ENCODE data around the gene TMEM92. TPM values are rescaled to one million over a fixed set of nuclear protein-coding genes. Genes with fewer than 3 reads are reported as not detected.
"Not testable (repeated sequence)": the region's sequence is repeated elsewhere in the genome, so short reads cannot be mapped to it uniquely, and the experiment has no call there.

Gene TMEM92
- total RNA-seq, 1 donor from 2014 or later = not detected

DNA sequence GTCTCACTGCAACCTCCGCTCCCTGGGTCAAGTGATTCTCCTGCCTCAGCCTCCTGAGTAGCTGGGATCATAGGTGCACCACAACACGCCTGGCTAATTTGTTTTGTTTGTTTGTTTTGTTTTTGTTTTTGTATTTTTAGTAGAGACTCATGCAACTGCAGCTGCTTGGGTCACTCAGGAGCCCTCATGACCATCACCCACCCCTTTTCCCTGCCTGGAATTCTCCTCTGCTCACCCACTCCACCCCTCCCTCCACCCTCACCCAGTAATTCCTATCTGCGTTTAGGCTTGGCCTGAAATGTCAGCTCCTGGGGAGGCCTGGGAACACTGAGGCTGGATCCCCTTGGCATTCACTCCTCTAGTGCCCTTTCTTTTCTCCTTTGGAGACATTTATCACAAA lies 25.5 kb downstream of the TMEM92 start:
- DNase-seq (ENCODE audit: low spot score) = no peak

DNA sequence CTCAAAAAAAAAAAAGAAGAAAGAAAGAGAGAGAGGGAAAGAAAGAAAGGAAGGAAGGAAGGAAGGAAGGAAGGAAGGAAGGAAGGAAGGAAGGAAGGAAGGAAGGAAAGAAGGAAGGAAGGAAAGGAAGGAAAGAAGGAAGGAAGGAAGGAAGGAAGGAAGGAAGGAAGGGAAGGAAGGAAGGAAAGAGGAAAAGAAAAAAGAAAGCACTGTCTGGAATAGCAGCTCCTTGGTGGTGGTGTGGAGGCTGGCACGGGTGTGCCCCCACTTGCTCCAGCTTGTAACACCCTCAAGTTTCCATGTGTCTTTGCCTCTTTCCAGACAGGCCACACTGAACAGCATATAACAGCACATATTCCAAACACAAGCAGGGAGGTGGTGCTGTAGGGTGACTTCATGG lies 26.6 kb downstream of the TMEM92 start:
- DNase-seq (ENCODE audit: low spot score) = not testable (repeated sequence)

DNA sequence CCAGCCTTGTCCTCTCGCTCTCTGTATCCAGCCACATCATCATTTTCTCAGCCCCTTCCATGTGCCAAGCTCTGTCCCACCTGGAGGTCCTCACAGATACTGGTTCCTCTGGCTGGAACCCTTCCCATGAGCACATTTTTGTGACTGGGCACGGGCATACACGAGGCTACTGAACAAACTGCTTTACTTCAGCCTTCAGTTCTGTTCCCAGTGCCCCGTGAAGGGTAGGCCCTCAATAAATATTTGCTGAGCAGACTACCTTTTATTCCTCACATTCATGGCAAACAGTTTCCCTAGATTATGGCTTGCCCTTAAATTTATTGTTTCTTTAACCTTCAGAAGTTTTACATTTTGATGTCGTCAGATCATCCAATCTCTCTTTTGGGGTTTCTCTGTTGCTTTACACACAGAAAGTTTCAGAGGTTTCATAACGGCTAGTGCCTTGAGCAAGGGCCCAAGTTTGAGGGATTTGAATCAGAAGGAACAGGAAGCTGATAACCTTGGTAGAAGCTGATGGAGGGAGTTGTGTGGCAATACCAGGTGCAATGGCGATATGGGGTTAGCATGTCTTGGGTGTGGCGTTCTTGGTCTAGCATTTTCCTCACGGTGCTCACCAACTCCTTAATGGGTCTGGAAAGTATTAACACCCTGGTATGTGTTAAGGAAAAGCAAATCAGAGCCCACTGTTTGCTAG lies 27.8 kb downstream of the TMEM92 start:
- no peak for DNase-seq (ENCODE audit: low spot score)

DNA sequence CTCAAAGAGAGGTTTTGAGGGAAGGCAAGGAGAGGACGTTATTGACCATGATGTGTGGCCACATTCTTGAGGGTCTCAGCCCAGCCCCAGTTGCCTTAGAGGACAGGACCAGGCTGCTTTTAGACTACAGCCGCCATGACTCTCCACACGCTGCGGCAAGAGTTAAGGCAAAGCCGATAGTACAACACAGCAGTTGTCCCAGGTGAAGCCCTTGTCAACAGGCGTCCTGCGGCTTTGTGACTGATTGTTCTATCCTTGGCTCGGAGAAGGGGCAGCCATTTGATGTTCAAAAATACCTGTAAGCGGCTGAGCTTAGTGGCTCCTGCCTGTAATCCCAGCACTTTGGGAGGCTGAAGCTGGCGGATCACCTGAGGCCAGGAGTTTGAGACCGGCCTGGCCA lies 28.8 kb downstream of the TMEM92 start:
- no peak for DNase-seq (ENCODE audit: low spot score)

DNA sequence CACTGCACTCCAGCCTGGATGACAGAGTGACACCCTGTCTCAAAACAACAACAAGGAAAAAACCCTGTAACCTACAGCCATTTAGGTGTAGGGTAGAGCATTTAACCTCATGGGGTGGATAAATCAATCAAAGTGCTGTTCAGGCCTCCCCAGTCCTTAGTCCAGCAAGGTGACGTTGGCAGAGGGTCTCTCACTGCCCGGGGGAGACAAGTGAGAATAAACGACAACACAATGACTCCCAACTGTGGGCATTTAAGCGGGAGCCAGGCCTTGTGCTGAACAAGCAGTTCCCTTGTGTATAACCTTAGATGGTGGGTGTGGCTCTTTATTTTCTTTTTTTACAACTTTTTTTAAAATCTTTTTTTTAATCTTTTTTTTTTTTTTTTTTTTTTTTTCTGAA lies 29.3 kb downstream of the TMEM92 start:
- no peak for DNase-seq (ENCODE audit: low spot score)

DNA sequence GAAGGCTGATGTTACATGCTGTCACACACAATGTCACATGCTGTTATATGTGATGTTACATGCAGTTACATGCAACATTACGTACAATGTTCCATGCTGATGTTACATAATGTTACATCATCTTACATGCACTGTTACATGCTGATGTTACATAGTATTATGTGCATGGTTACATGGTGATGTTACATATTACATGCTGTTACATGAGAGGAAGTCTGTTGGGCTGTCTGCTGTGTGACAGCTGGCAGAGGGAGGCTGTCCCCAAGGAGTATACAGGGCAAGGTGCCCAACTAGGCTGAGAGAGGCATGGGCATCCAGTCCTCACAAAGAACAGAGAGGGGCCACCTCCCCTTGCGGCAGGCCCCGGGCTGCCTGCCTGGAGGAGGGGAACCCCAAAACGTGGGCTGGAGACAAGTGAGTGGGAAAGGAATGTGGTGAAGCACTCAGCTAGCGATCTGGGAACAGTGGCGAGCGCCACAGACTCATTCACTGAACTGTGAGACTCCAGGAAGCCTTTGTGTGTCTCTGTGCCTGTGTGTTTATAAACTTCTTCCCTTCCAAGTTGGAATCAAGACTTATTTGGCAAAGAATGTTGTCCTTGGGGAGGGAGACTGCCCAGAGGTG lies 30.6 kb downstream of the TMEM92 start:
- no peak for DNase-seq (ENCODE audit: low spot score)

DNA sequence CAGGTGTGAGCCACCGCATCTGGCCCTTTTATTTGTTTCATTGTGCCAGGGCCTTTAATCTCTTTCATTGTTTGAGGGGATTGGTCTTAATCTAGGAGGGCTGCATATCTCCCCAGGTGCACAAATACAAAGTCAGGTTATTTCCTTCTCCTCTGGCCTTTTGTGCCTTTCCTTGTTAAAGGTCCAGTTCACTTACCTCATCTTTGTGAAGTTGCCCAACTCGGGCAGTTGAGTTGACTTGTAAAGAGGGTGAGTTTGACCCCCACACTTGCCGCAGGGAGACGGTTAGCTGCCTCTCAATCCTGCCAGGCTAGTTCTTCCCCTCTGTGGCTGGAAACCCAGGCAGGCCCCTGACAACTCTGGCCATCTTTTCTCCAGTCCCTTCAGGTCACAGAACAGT lies 33.4 kb downstream of the TMEM92 start:
- DNase-seq (ENCODE audit: low spot score) = no peak

DNA sequence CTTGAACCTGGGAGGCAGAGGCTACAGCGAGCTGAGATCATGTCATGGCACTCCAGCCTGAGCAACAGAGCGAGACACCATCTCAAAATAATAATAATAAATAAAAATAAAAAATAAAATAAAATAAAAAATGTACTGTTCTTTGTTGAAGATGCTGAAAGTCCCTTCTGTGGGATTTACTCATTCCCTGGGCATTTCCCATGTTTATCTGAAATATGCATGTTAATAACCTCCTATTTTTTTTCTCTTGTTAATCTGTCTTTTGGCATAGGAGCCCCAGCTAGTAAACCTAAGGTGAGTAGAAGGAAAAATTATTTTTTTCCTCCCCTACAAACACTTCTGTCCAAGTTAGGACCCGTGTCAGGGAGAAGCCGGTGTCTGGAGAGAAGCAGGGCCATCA lies 34.4 kb downstream of the TMEM92 start:
- DNase-seq (ENCODE audit: low spot score) = no peak

DNA sequence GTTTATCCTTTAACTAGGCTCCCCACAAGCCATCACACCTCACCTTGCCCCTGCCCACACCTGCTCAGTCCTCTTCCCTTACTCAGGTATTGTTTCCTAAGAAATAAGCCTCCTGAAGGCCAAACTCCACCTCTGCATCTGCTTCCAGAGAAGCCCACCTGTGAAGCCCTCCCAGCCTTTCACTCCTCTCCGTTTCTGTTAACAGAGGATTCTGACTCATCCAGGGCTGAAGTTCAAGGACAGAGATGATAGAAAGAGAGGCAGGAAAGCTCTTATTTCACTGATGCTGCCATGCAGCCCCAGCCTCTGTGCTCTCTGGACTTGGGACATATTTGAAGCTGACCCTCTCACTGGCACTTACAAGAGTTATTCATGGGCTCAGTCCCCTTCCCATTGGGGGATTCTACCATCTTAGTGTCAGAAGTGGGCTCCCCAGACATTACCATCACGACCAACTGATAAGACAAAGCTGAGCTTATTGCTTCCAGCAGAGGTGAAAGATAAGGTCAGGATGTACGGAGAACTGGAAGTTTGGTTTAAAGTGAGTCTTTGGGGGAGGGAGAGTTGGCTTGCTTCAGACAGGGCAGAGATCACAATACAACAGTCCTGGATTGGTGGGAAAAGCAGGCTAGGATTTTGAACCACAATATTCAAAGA lies 36.3 kb downstream of the TMEM92 start:
- no peak for DNase-seq (ENCODE audit: low spot score)

DNA sequence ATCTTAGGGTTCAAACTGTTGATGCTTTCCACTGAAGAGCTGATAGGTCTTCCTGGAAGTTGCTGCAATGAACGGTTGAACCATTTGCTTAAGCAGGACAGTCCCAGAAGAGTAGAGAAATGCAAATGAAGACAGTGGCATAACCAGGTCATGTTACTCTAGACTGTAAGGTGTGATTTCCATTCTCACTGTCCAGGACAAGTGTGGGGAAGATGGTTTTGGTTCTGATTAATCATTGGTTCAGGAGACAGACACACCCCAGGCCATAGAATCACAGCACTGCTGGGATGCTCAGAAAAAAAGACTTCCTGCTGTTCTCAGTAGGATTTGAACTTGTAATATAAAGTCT lies 36.8 kb downstream of the TMEM92 start:
- DNase-seq (ENCODE audit: low spot score) = no peak

DNA sequence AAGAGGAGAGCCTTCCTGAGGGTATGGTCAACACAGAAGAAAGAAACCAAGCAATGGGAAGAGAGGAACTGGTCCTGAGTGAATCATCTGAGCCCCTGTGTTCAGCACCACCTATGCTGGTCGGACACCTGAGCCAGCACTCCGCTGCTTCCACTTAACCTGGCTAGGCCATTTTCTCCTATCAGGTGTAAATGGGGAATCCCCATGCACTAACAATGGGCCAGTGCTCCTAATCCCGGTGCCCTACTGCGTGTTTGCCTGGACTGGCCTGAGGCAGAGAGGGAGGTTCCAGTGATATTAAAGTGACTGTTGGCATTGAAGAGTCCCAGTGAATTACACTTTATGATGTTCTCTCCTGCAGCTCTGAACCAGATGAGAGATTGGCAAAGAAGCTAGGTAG lies 37.2 kb downstream of the TMEM92 start:
- no peak for DNase-seq (ENCODE audit: low spot score)

DNA sequence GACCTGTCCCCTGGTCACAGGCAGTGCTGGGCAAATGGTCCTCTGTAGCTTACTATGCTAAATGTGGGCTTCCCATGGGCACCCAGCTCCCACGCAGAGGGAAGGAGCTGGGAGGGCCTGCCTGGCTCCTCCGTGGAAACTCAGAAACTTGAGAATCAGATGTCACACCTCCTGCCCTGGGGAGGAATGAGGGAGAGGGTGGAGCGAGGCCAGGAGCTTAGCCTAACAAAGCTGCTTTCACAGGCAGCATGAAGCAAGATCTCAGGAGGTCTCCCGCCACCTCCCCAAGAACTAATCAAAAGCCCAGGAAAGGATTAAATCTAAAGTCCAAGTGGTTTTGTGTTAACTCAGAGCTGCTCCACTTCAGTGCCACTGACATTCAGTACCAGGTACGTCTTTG lies 38.0 kb downstream of the TMEM92 start:
- DNase-seq (ENCODE audit: low spot score) = no peak

DNA sequence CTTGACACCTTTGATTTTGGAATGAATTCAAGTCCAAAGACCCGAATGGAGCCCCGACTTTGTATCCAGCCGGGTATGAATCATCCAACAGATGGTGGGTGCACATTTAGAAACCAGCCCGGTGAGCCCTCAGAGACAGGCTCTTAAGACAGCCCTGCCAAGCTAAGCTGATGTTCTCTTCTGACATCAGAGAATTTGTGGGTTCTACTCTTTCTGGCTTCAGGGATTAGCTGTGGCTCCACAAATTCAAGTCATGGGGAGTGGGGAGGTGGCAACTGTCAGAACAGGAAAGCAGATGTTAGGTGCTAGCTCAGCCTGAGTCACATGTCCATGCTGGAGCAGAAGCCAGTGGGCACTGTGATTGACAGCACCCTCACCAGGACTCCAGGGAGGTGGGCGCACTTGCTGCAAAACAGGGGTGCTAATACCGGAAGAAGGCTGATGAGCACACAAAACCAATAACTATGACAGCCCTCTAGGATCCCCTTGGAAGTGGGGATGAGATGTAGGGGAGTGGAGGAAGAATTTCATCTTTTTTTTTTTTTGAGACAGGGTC lies 40.3 kb downstream of the TMEM92 start:
- no peak for DNase-seq (ENCODE audit: low spot score)

DNA sequence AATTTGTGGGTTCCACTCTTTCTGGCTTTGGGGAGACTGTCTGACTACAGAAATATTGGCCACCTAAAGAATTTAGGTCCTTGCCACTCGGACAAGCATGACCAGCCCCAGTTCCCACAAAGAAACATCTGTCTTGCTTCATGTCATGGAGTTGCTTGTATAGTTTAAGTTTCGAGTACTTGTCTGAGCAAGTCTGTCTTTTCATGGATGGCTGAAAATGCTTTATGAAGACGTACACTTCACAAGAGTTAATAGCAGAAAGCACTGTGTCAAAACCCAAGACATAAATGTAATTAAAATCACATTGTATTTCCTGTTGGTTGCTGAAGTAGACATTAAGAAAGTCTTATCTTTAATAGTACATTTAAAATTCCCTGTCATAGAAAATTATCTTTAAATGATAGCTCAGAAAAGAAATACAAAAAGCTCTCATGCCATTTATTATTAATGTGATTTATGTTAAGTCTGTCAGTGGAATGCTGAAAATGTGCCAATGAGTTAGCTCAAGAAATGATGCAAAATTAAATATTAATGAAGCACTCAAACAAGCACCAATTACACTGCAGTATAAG lies 41.8 kb downstream of the TMEM92 start:
- DNase-seq (ENCODE audit: low spot score) = peak; percentile 45

DNA sequence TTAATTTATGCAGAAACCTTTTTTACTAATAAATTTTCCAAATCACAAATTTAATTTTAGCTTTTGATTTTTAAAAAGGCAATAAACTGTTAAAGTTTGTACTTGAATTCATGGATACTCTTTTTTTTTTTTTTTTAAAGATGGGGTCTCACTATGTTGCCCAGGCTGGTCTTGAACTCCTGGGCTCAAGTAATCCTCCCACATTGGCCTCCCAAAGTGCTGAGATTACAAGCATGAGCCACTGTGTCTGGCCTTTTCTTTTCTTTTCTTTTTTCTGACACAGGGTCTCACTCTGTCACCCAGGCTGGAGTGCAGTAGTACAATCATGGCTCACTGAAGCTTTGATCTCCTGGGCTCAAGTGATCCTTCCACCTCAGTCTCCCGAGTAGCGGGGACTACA lies 42.4 kb downstream of the TMEM92 start:
- not testable (repeated sequence) for DNase-seq (ENCODE audit: low spot score)

DNA sequence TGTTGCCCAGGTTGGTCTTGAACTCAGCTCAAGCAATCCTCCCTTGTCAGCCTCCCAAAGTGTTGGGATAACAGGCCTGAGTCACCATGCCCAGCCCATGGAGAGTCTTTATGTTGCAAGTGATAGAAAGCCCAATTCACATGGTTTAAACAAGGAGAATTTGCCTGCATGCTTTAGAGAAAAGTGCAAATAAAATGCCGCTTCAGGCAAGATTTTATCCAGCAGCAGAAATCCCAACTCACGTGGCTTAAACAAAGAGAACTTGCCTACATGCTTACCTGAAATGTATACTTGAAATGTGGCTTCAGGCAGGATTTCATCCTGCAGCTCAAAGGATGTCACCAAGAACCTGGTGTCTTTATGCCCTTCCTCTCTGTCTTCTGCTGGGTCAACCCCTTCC lies 42.9 kb downstream of the TMEM92 start:
- no peak for DNase-seq (ENCODE audit: low spot score)

DNA sequence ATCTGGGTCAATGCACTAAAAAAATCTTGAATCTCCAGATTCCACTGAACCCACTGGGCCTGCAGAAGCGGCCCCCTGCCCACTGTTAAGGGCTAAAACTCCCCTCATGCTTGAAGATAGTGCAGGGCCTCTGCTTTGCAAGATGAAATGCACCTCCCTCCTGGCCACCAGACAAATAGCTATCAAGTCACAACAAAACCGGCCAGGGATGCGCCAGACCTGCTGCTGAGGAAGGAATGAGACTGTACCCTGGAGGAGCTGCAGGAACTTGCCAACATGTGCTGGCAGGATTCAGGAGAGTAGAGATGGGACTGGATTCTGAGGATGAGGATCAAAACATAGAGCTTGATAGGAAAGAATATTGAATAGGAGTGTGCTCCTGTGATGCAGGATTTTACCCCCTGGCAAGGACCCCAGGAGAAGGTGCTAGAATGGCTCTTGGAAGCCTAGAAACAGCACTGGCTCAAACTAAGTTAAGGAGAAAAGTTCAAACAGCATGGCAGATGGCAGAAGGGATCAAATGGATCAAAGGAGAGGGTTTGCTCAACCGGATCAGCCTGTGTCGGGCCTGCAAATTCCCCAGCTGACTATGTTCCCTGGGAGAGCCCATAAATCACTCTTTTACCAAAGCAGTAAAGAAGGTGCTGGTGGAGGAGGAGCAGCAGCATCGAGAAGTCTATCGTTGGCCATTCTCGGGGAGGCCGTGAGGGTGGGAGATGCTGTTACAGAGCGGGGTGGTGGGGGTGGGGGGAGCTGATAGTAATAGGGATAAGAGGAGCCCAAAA lies 44.4 kb downstream of the TMEM92 start:
- peak; percentile 94 for DNase-seq (ENCODE audit: low spot score)

DNA sequence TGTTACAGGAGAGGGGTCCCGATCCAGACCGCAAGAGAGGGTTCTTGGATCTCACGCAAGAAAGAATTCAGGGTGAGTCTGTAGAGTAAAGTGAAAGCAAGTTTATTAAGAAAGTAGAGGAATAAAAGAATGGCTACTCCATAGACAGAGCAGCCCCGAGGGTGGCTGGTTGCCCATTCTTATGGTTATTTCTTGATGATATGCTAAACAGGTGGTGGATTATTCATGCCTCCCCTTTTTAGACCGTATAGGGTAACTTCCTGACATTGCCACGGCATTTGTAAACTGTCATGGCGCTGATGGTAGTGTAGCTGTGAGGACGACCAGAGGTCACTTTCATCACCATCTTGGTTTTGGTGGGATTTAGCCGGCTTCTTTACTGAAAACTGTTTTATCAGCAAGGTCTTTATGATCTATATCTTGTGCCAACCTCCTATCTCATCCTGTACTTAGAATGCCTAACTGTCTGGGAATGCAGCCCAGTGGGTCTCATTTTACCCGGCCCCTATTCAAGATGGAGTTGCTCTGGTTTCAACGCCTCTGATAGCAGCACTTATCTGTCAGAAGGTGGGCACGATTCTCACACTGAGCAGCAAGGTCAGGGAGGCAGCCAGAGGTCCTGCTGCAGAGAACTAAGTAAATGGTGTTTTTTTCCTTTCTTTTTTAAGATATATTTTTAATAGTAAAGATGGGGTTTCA lies 45.2 kb downstream of the TMEM92 start:
- peak; percentile 76 for DNase-seq (ENCODE audit: low spot score)

DNA sequence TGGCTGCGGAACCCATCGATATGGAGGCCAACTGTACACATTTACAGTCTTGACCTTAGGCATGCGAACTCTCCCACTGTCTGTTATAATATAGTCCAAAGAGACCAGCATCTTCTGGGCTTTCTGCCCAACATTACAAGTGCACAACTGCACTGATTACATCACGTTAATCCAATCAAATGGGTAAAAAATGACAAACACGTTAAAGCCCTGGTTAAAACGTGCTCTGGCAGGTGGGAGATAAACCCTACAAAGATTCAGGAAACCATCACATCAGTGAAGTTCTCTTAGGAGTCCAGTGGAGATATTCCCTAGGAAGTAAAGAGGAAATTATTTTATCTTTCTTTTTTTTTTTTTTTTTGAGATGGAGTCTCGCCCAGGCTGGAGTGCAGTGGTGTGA lies 48.0 kb downstream of the TMEM92 start:
- DNase-seq (ENCODE audit: low spot score) = peak; percentile 4

DNA sequence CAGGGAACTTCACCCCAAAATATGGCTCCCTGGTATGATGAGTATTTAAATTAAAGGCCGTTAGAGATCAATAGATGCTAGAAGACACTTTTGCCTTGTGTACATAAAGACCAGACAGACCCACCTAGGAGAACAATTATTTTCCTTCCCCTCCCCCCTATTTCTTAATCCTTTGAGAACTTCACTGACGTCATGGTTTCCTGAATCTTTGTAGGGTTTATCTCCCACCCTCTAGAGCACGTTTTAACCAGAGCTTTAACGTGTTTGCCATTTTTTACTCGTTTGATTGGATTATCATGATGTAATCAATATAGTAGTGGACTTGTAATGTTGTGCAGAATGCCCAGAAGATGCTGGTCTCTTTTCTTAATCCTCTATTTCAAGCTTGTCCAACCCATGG lies 48.8 kb downstream of the TMEM92 start:
- DNase-seq (ENCODE audit: low spot score) = no peak

DNA sequence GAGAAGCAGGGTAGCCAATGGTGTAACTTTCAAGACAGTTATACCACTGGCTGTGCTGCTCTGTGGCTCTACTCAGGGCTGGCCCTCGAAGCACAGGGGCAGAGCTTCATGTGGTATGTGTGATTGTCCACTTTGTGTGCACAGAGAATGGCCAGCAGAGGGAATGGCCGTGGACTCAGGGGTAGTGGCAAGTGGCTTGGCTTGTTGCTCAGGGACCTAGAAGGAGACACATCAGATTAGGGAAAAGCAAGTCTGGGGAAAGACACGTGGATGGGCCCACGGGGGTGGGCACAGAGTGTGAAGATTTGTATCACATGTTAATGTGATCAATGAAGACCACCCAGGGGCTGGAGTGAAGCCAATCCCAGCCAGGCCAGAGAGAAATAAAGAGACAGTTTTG lies 51.6 kb downstream of the TMEM92 start:
- DNase-seq (ENCODE audit: low spot score) = no peak

All from umbilical cord (tissue), 2 donors.